GM12892 (cell line): ENCODE measurements around the gene E2F6.

Source experiments
- POLR2A ChIP-seq: IDR thresholded peaks from 2 replicates; pipeline ENCODE4 v1.6.1; 2011; ENCODE audit warnings: low read depth, low read length, control low read depth
- POLR2AphosphoS5 ChIP-seq: IDR thresholded peaks from 2 replicates; pipeline ENCODE4 v1.6.1; 2011; ENCODE audit warnings: low read depth, low read length, control low read depth
- TAF1 ChIP-seq: IDR thresholded peaks from 2 replicates; pipeline ENCODE4 v1.6.1; 2011; ENCODE audit warnings: low read depth, mild to moderate bottlenecking, control low read depth, low read length, borderline replicate concordance

DNA sequence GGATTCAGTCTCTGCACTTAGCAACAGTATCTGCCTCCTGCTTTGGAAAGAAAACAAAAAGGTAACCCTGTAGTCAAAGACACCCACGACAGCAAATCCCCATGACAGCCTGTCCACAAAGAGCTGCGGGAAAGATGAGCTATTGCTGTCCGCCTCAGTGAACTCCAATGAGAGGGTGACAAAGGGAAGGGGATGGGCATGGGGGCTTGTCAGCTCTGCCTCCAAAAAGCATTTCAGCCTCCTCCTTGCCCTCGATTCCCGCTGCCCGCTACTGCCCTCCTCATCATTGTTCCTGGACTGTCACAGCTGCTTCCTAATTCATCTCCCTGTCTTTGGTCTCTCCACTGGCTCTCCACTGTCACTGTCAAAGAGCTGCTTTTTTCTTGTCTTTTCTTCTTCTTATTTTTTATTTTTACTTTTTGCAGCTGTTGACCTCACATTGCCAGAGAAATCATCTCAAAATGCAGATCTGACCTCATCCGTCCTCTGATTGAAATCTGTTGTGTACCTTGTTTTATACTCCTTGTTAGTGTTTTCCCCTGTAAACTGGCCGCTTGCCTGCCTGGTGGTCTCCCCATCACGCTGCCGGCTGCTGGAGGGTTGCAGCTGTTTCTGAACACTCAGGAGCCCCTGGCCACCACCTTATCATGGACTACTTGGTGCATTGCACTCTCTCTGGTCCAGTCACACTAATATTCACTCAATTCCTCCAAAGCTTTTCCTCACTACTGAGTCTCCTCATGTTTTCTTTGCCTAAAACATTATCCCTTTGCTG lies 7.9 kb upstream of the E2F6 start:
- TF ChIP-seq POLR2AphosphoS5, result no peak
- TF ChIP-seq POLR2A, result no peak
- TF ChIP-seq TAF1, result no peak
